CD4-positive, CD25-positive, alpha-beta regulatory T cell (primary cell): ENCODE results near the gene AKAP8L. TPM values are rescaled to one million over a fixed set of nuclear protein-coding genes. Genes with fewer than 3 reads are reported as not detected.

Experiments
- ATAC-seq, 2 donors: fragments of 150-1000 bp; cut with Tn5 transposase; one replicate each; pipeline ENCODE4 v1.10.0; 2021; ENCODE audit warnings: low read depth in 2 of 2, moderate number of reproducible peaks in 2 of 2, moderate library complexity in 1 of 2
- DNase-seq, 3 donors: peaks; one replicate each; pipeline versions ENCODE4 v3.0.0 to v3.0.0-alpha.2; 2012 to 2022; ENCODE audit warnings: mixed read lengths in 1 of 3
- H3K27ac ChIP-seq: one replicate; pipeline ENCODE4 v1.7.0; 2013; ENCODE audit warnings: mild to moderate bottlenecking, low read length; ENCODE audit not compliant: insufficient read depth, poor library complexity, severe bottlenecking
- H3K27me3 ChIP-seq: one replicate; pipeline ENCODE4 v1.7.0; 2013; ENCODE audit warnings: low read length; ENCODE audit not compliant: control insufficient read depth, insufficient read depth
- H3K36me3 ChIP-seq: one replicate; pipeline ENCODE4 v1.7.0; 2013; ENCODE audit warnings: mild to moderate bottlenecking, low read length, moderate library complexity; ENCODE audit not compliant: control insufficient read depth, insufficient read depth
- H3K4me1 ChIP-seq: 2 replicates; pipeline ENCODE4 v1.7.0; 2013; ENCODE audit warnings: mild to moderate bottlenecking, low read length; ENCODE audit not compliant: insufficient read depth, control insufficient read depth, poor library complexity, severe bottlenecking
- H3K4me3 ChIP-seq: one replicate; pipeline ENCODE4 v1.7.0; 2013; ENCODE audit warnings: low read depth, mild to moderate bottlenecking, low read length, moderate library complexity
- H3K9me3 ChIP-seq, 2 experiments: 1 replicate in 1 of 2; 2 replicates in 1 of 2; pipeline ENCODE4 v1.7.0; 2013; ENCODE audit warnings: low read length in 2 of 2, mild to moderate bottlenecking in 1 of 2, moderate library complexity in 1 of 2; ENCODE audit not compliant: control insufficient read depth in 2 of 2
- H3K27ac Mint-ChIP-seq, 3 donors: one replicate each; pipeline ENCODE4 v1.8.0; 2020 to 2022; ENCODE audit warnings: mild to moderate bottlenecking in 3 of 3, mixed read lengths in 3 of 3, moderate library complexity in 2 of 3
- H3K27me3 Mint-ChIP-seq: one replicate; pipeline ENCODE4 v1.8.0; 2022; ENCODE audit warnings: mild to moderate bottlenecking, mixed read lengths
- H3K36me3 Mint-ChIP-seq: one replicate; pipeline ENCODE4 v1.8.0; 2020; ENCODE audit warnings: mixed read lengths
- H3K4me1 Mint-ChIP-seq, 4 donors: one replicate each; pipeline ENCODE4 v1.8.0; 2020 to 2022; ENCODE audit warnings: mixed read lengths in 4 of 4, mild to moderate bottlenecking in 1 of 4
- H3K4me3 Mint-ChIP-seq, 4 donors: one replicate each; pipeline ENCODE4 v1.8.0; 2020 to 2022; ENCODE audit warnings: mild to moderate bottlenecking in 4 of 4, mixed read lengths in 4 of 4, moderate library complexity in 3 of 4
- H3K9me3 Mint-ChIP-seq, 7 donors: one replicate each; pipeline ENCODE4 v1.8.0; 2020 to 2022; ENCODE audit warnings: mixed read lengths in 7 of 7, mild to moderate bottlenecking in 3 of 7, moderate library complexity in 2 of 7
- polyA plus RNA-seq, 4 donors: library from polyadenylated mRNA; unstranded; fragments of 300-500 nt; fragmentation: Illumina TruSeq; gene quantifications; one replicate each; pipeline ENCODE4 v1.2.3, GENCODE V29; 2021
- total RNA-seq: library from RNA; stranded (reverse); gene quantifications from one replicate; pipeline ENCODE4 v1.2.3, GENCODE V29; 2022

The AKAP8L gene
- total and polyA plus RNA-seq, 5 donors from 2014 or later, result 30.0 to 142 (median 37.7) TPM

- peaks cover 12% of the 10 kb centered on the region for H3K36me3 Mint-ChIP-seq
- Histone ChIP-seq H3K4me1 (peaks cover 30% of the 10 kb centered on the region), H3K36me3 (peaks cover 26% of the 10 kb centered on the region), H3K4me3 (no peak overlapping the region), H3K27ac (no peak overlapping the region), H3K27me3 (no peaks in the 10 kb centered on the region), H3K9me3 (no peaks in the 10 kb centered on the region)
- peaks cover 0 to 32% (median 20%) of the 10 kb centered on the region in 4 donors for H3K4me1 Mint-ChIP-seq
- DNase-seq (no peak), ATAC-seq (no peak)
- H3K27me3 Mint-ChIP-seq, result peaks cover 4% of the 10 kb centered on the region
- peak overlapping the region in 2 of 4 donors; percentile 84 to 91 for H3K4me3 Mint-ChIP-seq
- H3K9me3 Mint-ChIP-seq, result peaks cover 0 to 1% (median 0%) of the 10 kb centered on the region in 7 donors
- peak overlapping the region in 1 of 3 donors; percentile 25 for H3K27ac Mint-ChIP-seq
Measured at GRCh38 chr19:15428956-15429824, 10.4 kb upstream of the AKAP8L start.

- H3K4me1 Mint-ChIP-seq, result peaks cover 0 to 25% (median 15%) of the 10 kb centered on the region in 4 donors
- no peak overlapping the region for H3K27ac Mint-ChIP-seq
- H3K4me3 Mint-ChIP-seq, result no peak overlapping the region
- ATAC-seq, result no peak
- H3K9me3 Mint-ChIP-seq, result peaks cover 0 to 2% (median 0%) of the 10 kb centered on the region in 7 donors
- Histone ChIP-seq H3K4me3 (no peak overlapping the region), H3K9me3 (peaks cover 3 to 6% of the 10 kb centered on the region in 2 experiments), H3K27ac (no peak overlapping the region), H3K27me3 (no peaks in the 10 kb centered on the region), H3K4me1 (peaks cover 25% of the 10 kb centered on the region), H3K36me3 (peaks cover 37% of the 10 kb centered on the region)
- DNase-seq, result no peak
- H3K27me3 Mint-ChIP-seq, result peaks cover 4% of the 10 kb centered on the region
- peaks cover 17% of the 10 kb centered on the region for H3K36me3 Mint-ChIP-seq
Measured at GRCh38 chr19:15427991-15428471, 9.2 kb upstream of the AKAP8L start.

GRCh38 chr19:15427350-15427700 is 8.5 kb upstream of the AKAP8L start:
- H3K9me3 ChIP-seq, result peaks cover 3 to 7% of the 10 kb centered on the region in 2 experiments
- H3K4me3 Mint-ChIP-seq, result peak overlapping the region in 1 of 4 donors; percentile 5
- H3K27me3 ChIP-seq, result no peaks in the 10 kb centered on the region
- H3K4me1 ChIP-seq, result peaks cover 22% of the 10 kb centered on the region
- H3K4me3 ChIP-seq, result no peak overlapping the region
- H3K27me3 Mint-ChIP-seq, result peaks cover 4% of the 10 kb centered on the region
- H3K36me3 ChIP-seq, result peaks cover 39% of the 10 kb centered on the region
- ATAC-seq (no peak), DNase-seq (no peak)
- H3K4me1 Mint-ChIP-seq, result peaks cover 0 to 24% (median 13%) of the 10 kb centered on the region in 4 donors
- H3K27ac Mint-ChIP-seq, result peak overlapping the region in 1 of 3 donors; percentile 26
- H3K9me3 Mint-ChIP-seq, result peaks cover 0 to 5% (median 0%) of the 10 kb centered on the region in 7 donors
- no peak overlapping the region for H3K27ac ChIP-seq
- H3K36me3 Mint-ChIP-seq, result peaks cover 20% of the 10 kb centered on the region

GRCh38 chr19:15426485-15427349 is 7.9 kb upstream of the AKAP8L start:
- Mint-ChIP-seq H3K9me3 (peaks cover 0 to 5% (median 0%) of the 10 kb centered on the region in 7 donors), H3K27ac (no peak overlapping the region), H3K36me3 (peaks cover 20% of the 10 kb centered on the region), H3K27me3 (peaks cover 4% of the 10 kb centered on the region), H3K4me3 (peak overlapping the region in 2 of 4 donors; percentile 55 to 61), H3K4me1 (peaks cover 0 to 20% (median 10%) of the 10 kb centered on the region in 4 donors)
- no peak overlapping the region for H3K4me3 ChIP-seq
- H3K36me3 ChIP-seq, result peaks cover 39% of the 10 kb centered on the region
- ATAC-seq, result no peak
- peaks cover 17% of the 10 kb centered on the region for H3K4me1 ChIP-seq
- DNase-seq, result no peak
- H3K27me3 ChIP-seq, result no peaks in the 10 kb centered on the region
- peaks cover 3 to 7% of the 10 kb centered on the region in 2 experiments for H3K9me3 ChIP-seq
- H3K27ac ChIP-seq, result no peak overlapping the region

- H3K4me3 Mint-ChIP-seq, result no peak overlapping the region
- H3K36me3 Mint-ChIP-seq, result peaks cover 20% of the 10 kb centered on the region
Measured at GRCh38 chr19:15425321-15425950, 6.6 kb upstream of the AKAP8L start.

GRCh38 chr19:15424692-15425272 is 6.0 kb upstream of the AKAP8L start:
- DNase-seq (no peak), ATAC-seq (no peak)
- H3K27me3 ChIP-seq, result no peaks in the 10 kb centered on the region
- Mint-ChIP-seq H3K36me3 (peaks cover 20% of the 10 kb centered on the region), H3K9me3 (peaks cover 0 to 5% (median 0%) of the 10 kb centered on the region in 7 donors), H3K27me3 (peaks cover 4% of the 10 kb centered on the region), H3K4me1 (peaks cover 0 to 6% (median 2%) of the 10 kb centered on the region in 4 donors), H3K27ac (no peak overlapping the region), H3K4me3 (no peak overlapping the region)
- H3K9me3 ChIP-seq, result peaks cover 3 to 7% of the 10 kb centered on the region in 2 experiments
- H3K36me3 ChIP-seq, result peaks cover 39% of the 10 kb centered on the region
- no peak overlapping the region for H3K27ac ChIP-seq
- H3K4me3 ChIP-seq, result no peak overlapping the region
- H3K4me1 ChIP-seq, result peaks cover under 1% of the 10 kb centered on the region

More at GRCh38 chr19:15425321-15425950, 6.6 kb upstream of the AKAP8L start:
- H3K27me3 ChIP-seq, result no peaks in the 10 kb centered on the region
- peaks cover 0 to 8% (median 2%) of the 10 kb centered on the region in 4 donors for H3K4me1 Mint-ChIP-seq
- H3K27ac ChIP-seq, result no peak overlapping the region
- ATAC-seq (no peak), DNase-seq (no peak)
- H3K9me3 Mint-ChIP-seq, result peaks cover 0 to 5% (median 0%) of the 10 kb centered on the region in 7 donors
- peaks cover 4% of the 10 kb centered on the region for H3K27me3 Mint-ChIP-seq
- H3K4me1 ChIP-seq, result peaks cover 5% of the 10 kb centered on the region
- no peak overlapping the region for H3K27ac Mint-ChIP-seq
- H3K36me3 ChIP-seq, result peaks cover 39% of the 10 kb centered on the region
- peaks cover 3 to 7% of the 10 kb centered on the region in 2 experiments for H3K9me3 ChIP-seq
- no peak overlapping the region for H3K4me3 ChIP-seq

- peaks cover 3 to 7% of the 10 kb centered on the region in 2 experiments for H3K9me3 ChIP-seq
- H3K4me1 ChIP-seq, result peaks cover 7% of the 10 kb centered on the region
- no peaks in the 10 kb centered on the region for H3K27me3 ChIP-seq
- DNase-seq (no peak), ATAC-seq (no peak)
- no peak overlapping the region for H3K4me3 Mint-ChIP-seq
- peaks cover 39% of the 10 kb centered on the region for H3K36me3 ChIP-seq
- peaks cover 4% of the 10 kb centered on the region for H3K27me3 Mint-ChIP-seq
- H3K36me3 Mint-ChIP-seq, result peaks cover 20% of the 10 kb centered on the region
- no peak overlapping the region for H3K4me3 ChIP-seq
- peaks cover 0 to 12% (median 3%) of the 10 kb centered on the region in 4 donors for H3K4me1 Mint-ChIP-seq
- H3K27ac Mint-ChIP-seq, result no peak overlapping the region
- peaks cover 0 to 5% (median 0%) of the 10 kb centered on the region in 7 donors for H3K9me3 Mint-ChIP-seq
- no peak overlapping the region for H3K27ac ChIP-seq
Measured at GRCh38 chr19:15424121-15424520, 5.3 kb upstream of the AKAP8L start.
